Fibroblast of pulmonary artery (primary cell): Measurements from ENCODE around the gene PMPCA.

Source experiments
- DNase-seq: peaks from one replicate; pipeline ENCODE4 v3.0.0-alpha.2; 2010; ENCODE audit warnings: low read depth
- H3K4me3 ChIP-seq: replicated peaks from 2 replicates; pipeline ENCODE4 v1.5.1; 2011; ENCODE audit warnings: low read depth, mild to moderate bottlenecking, control low read depth, low read length, moderate library complexity
- CTCF ChIP-seq: IDR thresholded peaks from 2 replicates; pipeline ENCODE4 v1.5.1; 2011; ENCODE audit warnings: mild to moderate bottlenecking, control low read depth, low read length, inconsistent platforms; ENCODE audit errors: missing control alignments

PMPCA gene

GRCh38 chr9:136380381-136380780 lies 30.1 kb upstream of the PMPCA start:
- no peak for DNase-seq
- H3K4me3 ChIP-seq: no peak overlapping the region
- no peak for TF ChIP-seq CTCF

GRCh38 chr9:136381311-136381710 lies 29.1 kb upstream of the PMPCA start:
- H3K4me3 ChIP-seq: no peak overlapping the region
- DNase-seq: no peak
- no peak for TF ChIP-seq CTCF

- H3K4me3 ChIP-seq: no peak overlapping the region
- DNase-seq: no peak
- no peak for TF ChIP-seq CTCF
These were observed 28.4 kb upstream of the PMPCA start for GRCh38 chr9:136381966-136382513.

GRCh38 chr9:136383436-136383835 lies 27.0 kb upstream of the PMPCA start:
- no peak for DNase-seq
- TF ChIP-seq CTCF: no peak
- H3K4me3 ChIP-seq: no peak overlapping the region

- no peak for DNase-seq
- H3K4me3 ChIP-seq: no peak overlapping the region
- no peak for TF ChIP-seq CTCF
These were observed 25.4 kb upstream of the PMPCA start for GRCh38 chr9:136385015-136385414.

- DNase-seq: no peak
- H3K4me3 ChIP-seq: no peak overlapping the region
- no peak for TF ChIP-seq CTCF
These were observed 24.4 kb upstream of the PMPCA start for GRCh38 chr9:136386018-136386417.

GRCh38 chr9:136387217-136387616 lies 23.2 kb upstream of the PMPCA start:
- TF ChIP-seq CTCF: no peak
- no peak for DNase-seq
- no peak overlapping the region for H3K4me3 ChIP-seq
